Neural cell (in vitro differentiated cells): ENCODE results near the gene USP31. TPM values are rescaled to one million over a fixed set of nuclear protein-coding genes. Genes with fewer than 3 reads are reported as not detected.
A peak's percentile ranks its signal among the peaks of the same experiment; 100 is the strongest.

Experiments used
- H2AFZ ChIP-seq: fragments of 200-600, 300-800 bp; sonication (generic), shearing (Covaris generic); 2 replicates; pipeline ENCODE4 v1.6.0; 2014; ENCODE audit warnings: low read depth, mild to moderate bottlenecking, antibody characterized with exemption, low read length, moderate library complexity
- H3F3A ChIP-seq: fragments of 200-600 bp; shearing (Covaris generic); 2 replicates; pipeline ENCODE4 v1.6.1; 2016; ENCODE audit warnings: mild to moderate bottlenecking, moderate library complexity, mixed read lengths, antibody characterized with exemption, low read length; ENCODE audit not compliant: insufficient read depth, poor library complexity, severe bottlenecking
- H3K27ac ChIP-seq: fragments of 200-600, 300-800 bp; sonication (generic), shearing (Covaris generic); 2 replicates; pipeline ENCODE4 v1.5.1; 2014; ENCODE audit warnings: mild to moderate bottlenecking, low read length, moderate library complexity
- H3K27me3 ChIP-seq: fragments of 300-800, 200-600 bp; sonication (generic), shearing (Covaris generic); 2 replicates; pipeline ENCODE4 v1.6.0; 2014; ENCODE audit warnings: mild to moderate bottlenecking, low read depth, low read length, moderate library complexity; ENCODE audit not compliant: insufficient read depth
- H3K36me3 ChIP-seq: fragments of 300-800, 200-600 bp; sonication (generic), shearing (Covaris generic); 2 replicates; pipeline ENCODE4 v1.5.1; 2014; ENCODE audit warnings: mild to moderate bottlenecking, antibody characterized with exemption, low read length, moderate library complexity; ENCODE audit not compliant: insufficient read depth
- H3K4me2 ChIP-seq: fragments of 300-800, 200-600 bp; sonication (generic), shearing (Covaris generic); 2 replicates; pipeline ENCODE4 v1.6.0; 2014; ENCODE audit warnings: mild to moderate bottlenecking, low read length
- H3K4me3 ChIP-seq: fragments of 300-800, 200-600 bp; sonication (generic), shearing (Covaris generic); 2 replicates; pipeline ENCODE4 v1.5.1; 2014; ENCODE audit warnings: mild to moderate bottlenecking, low read length, moderate library complexity
- H3K79me2 ChIP-seq: fragments of 200-600 bp; shearing (Covaris generic); replicated peaks from 2 replicates; pipeline ENCODE4 v1.6.0; 2014; ENCODE audit warnings: mild to moderate bottlenecking, low read length, moderate library complexity; ENCODE audit not compliant: insufficient read depth
- H3K9ac ChIP-seq: fragments of 300-800, 200-600 bp; sonication (generic), shearing (Covaris generic); 2 replicates; pipeline ENCODE4 v1.6.1; 2016; ENCODE audit warnings: mild to moderate bottlenecking, low read length, mixed read lengths
- H3K9me2 ChIP-seq: fragments of 200-600 bp; shearing (Covaris generic); 2 replicates; pipeline ENCODE4 v1.6.1; 2016; ENCODE audit warnings: mild to moderate bottlenecking, low read length, mixed read lengths; ENCODE audit not compliant: insufficient read depth
- H3K9me3 ChIP-seq: fragments of 200-600, 300-800 bp; sonication (generic), shearing (Covaris generic); 2 replicates; pipeline ENCODE4 v1.6.1; 2016; ENCODE audit warnings: mild to moderate bottlenecking, mixed run types, low read length, moderate library complexity, mixed read lengths
- H4K20me1 ChIP-seq: fragments of 200-600 bp; shearing (Covaris generic); 2 replicates; pipeline ENCODE4 v1.6.1; 2016; ENCODE audit warnings: mild to moderate bottlenecking, mixed run types; ENCODE audit not compliant: insufficient read depth
- EP300 ChIP-seq: fragments of 450-650 bp; conservative IDR thresholded peaks from 2 replicates; pipeline ENCODE4 v1.6.1; 2014; ENCODE audit warnings: antibody characterized with exemption, mild to moderate bottlenecking, moderate library complexity; ENCODE audit not compliant: poor library complexity, severe bottlenecking
- EZH2 ChIP-seq: fragments of 200-600, 300-800 bp; shearing (Covaris generic), sonication (generic); IDR thresholded peaks from 2 replicates; pipeline ENCODE4 v1.6.1; 2014; ENCODE audit warnings: antibody characterized with exemption, low read length, borderline replicate concordance, mild to moderate bottlenecking; ENCODE audit not compliant: insufficient read depth, poor library complexity, severe bottlenecking
- MXI1 ChIP-seq: fragments of 450-650 bp; conservative IDR thresholded peaks from 2 replicates; pipeline ENCODE4 v1.6.1; 2014; ENCODE audit warnings: antibody characterized with exemption, mild to moderate bottlenecking; ENCODE audit not compliant: poor library complexity, severe bottlenecking
- POLR2AphosphoS5 ChIP-seq: IDR thresholded peaks from 2 replicates; pipeline ENCODE4 v1.6.1; 2012
- RAD21 ChIP-seq: fragments of 450-650 bp; conservative IDR thresholded peaks from 2 replicates; pipeline ENCODE4 v1.6.1; 2014; ENCODE audit warnings: antibody characterized with exemption, mild to moderate bottlenecking, moderate library complexity
- SMC3 ChIP-seq: fragments of 450-650 bp; conservative IDR thresholded peaks from 2 replicates; pipeline ENCODE4 v1.6.1; 2014; ENCODE audit warnings: antibody characterized with exemption, mild to moderate bottlenecking, moderate library complexity; ENCODE audit not compliant: poor library complexity
- TAF1 ChIP-seq: IDR thresholded peaks from 2 replicates; pipeline ENCODE4 v1.6.1; 2012; ENCODE audit warnings: low read depth
- polyA plus RNA-seq: library from polyadenylated mRNA; depleted of rRNA; stranded (reverse); fragments of >200 nt; gene quantifications from 2 replicates; pipeline ENCODE4 v1.2.3, GENCODE V29; 2014
- TF ChIP-seq, protein P1 (sequence below): fragments of 450-650 bp; IDR thresholded peaks from 2 replicates; pipeline ENCODE4 v1.5.1; 2014; ENCODE audit warnings: antibody characterized with exemption, mild to moderate bottlenecking, moderate library complexity; ENCODE audit not compliant: poor library complexity, severe bottlenecking
- TF ChIP-seq, protein P2 (sequence below): IDR thresholded peaks from 2 replicates; pipeline ENCODE4 v1.6.1; 2012; ENCODE audit warnings: borderline replicate concordance

Gene USP31
- polyA plus RNA-seq, 1 donor from 2014 or later = 5.8 TPM

DNA sequence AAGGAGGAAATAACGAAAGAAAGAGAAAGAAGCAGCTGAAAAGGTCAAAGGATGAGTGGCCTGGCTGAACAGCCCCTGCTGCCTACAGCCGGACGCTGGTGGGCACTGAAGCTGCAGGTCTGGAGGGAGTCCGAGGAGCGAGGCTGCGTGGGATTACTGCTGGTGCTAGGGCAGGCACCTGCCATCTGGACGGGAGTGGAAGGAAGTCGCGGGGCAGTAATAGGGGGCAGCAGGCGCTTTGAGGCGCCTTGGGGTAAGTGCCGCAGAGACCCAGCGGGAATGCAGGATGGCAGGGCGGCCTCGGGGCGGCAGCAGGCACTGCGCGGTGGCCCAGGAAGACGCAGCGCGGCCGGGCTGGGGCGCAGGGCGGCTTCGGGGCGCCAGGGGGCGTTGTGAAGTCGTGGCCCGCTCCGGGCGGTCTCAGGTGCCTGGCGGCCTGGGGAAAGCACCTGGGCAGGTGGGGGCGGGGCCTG, 33.0 kb upstream of the USP31 start:
- no peak overlapping the region for H2AFZ ChIP-seq

DNA sequence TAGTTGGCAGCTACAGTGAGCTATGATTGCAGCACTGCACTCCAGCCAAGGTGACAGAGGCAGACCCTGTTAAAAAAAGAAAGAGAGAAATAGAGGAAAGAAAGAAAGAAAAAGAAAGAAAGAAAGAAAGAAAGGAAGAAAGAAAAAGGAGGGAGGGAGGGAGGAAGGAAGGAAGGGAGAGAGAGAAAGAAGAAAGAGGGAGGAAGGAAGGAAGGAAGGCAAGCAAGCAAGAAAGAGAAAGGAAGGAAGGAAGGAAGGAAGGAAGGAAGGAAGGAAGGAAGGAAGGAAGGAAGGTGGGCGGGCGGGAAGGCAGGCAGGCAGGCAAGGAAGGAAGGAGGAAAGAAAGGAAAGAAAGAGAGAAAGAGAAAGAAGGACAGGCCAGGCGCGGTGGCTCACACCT, 32.3 kb upstream of the USP31 start:
- no peaks in the 10 kb centered on the region for H3K9me3 ChIP-seq
- H2AFZ ChIP-seq = no peak overlapping the region
- TF ChIP-seq EP300 (no peak), RAD21 (no peak), EZH2 (no peak), TAF1 (no peak), MXI1 (no peak), POLR2AphosphoS5 (no peak), SMC3 (no peak)
- TF ChIP-seq, protein P1, sequence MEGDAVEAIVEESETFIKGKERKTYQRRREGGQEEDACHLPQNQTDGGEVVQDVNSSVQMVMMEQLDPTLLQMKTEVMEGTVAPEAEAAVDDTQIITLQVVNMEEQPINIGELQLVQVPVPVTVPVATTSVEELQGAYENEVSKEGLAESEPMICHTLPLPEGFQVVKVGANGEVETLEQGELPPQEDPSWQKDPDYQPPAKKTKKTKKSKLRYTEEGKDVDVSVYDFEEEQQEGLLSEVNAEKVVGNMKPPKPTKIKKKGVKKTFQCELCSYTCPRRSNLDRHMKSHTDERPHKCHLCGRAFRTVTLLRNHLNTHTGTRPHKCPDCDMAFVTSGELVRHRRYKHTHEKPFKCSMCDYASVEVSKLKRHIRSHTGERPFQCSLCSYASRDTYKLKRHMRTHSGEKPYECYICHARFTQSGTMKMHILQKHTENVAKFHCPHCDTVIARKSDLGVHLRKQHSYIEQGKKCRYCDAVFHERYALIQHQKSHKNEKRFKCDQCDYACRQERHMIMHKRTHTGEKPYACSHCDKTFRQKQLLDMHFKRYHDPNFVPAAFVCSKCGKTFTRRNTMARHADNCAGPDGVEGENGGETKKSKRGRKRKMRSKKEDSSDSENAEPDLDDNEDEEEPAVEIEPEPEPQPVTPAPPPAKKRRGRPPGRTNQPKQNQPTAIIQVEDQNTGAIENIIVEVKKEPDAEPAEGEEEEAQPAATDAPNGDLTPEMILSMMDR = no peak
- TF ChIP-seq, protein P2, sequence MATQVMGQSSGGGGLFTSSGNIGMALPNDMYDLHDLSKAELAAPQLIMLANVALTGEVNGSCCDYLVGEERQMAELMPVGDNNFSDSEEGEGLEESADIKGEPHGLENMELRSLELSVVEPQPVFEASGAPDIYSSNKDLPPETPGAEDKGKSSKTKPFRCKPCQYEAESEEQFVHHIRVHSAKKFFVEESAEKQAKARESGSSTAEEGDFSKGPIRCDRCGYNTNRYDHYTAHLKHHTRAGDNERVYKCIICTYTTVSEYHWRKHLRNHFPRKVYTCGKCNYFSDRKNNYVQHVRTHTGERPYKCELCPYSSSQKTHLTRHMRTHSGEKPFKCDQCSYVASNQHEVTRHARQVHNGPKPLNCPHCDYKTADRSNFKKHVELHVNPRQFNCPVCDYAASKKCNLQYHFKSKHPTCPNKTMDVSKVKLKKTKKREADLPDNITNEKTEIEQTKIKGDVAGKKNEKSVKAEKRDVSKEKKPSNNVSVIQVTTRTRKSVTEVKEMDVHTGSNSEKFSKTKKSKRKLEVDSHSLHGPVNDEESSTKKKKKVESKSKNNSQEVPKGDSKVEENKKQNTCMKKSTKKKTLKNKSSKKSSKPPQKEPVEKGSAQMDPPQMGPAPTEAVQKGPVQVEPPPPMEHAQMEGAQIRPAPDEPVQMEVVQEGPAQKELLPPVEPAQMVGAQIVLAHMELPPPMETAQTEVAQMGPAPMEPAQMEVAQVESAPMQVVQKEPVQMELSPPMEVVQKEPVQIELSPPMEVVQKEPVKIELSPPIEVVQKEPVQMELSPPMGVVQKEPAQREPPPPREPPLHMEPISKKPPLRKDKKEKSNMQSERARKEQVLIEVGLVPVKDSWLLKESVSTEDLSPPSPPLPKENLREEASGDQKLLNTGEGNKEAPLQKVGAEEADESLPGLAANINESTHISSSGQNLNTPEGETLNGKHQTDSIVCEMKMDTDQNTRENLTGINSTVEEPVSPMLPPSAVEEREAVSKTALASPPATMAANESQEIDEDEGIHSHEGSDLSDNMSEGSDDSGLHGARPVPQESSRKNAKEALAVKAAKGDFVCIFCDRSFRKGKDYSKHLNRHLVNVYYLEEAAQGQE = no peak
- no peak overlapping the region for H3K9ac ChIP-seq
- no peak overlapping the region for H3K4me3 ChIP-seq
- H3K4me2 ChIP-seq = no peak overlapping the region
- H3K27ac ChIP-seq = no peak overlapping the region
- H3K79me2 ChIP-seq = no peaks in the 10 kb centered on the region
- H4K20me1 ChIP-seq = no peaks in the 10 kb centered on the region
- peaks cover 49% of the 10 kb centered on the region for H3K27me3 ChIP-seq
- H3K36me3 ChIP-seq = no peaks in the 10 kb centered on the region
- H3K9me2 ChIP-seq = no peaks in the 10 kb centered on the region
- no peaks in the 10 kb centered on the region for H3F3A ChIP-seq

More for the DNA sequence above, 33.0 kb upstream of the USP31 start:
- Histone ChIP-seq H3K9ac (no peak overlapping the region), H3K9me3 (no peaks in the 10 kb centered on the region), H3K27ac (no peak overlapping the region), H3K4me2 (no peak overlapping the region), H3K36me3 (no peaks in the 10 kb centered on the region), H3K79me2 (no peaks in the 10 kb centered on the region), H3K4me3 (peak overlapping the region; percentile 75), H3K9me2 (no peaks in the 10 kb centered on the region), H3K27me3 (peaks cover 49% of the 10 kb centered on the region), H4K20me1 (no peaks in the 10 kb centered on the region), H3F3A (no peaks in the 10 kb centered on the region)
- TF ChIP-seq EP300 (no peak), TAF1 (no peak), RAD21 (peak; percentile 76), SMC3 (peak; percentile 81), POLR2AphosphoS5 (peak; percentile 5), EZH2 (no peak), MXI1 (no peak)
- TF ChIP-seq, protein P1 = peak; percentile 88
- TF ChIP-seq, protein P2 = no peak
